ENCODE results near the gene TEX36.
"Not testable (repeated sequence)": the region's sequence is repeated elsewhere in the genome, so short reads cannot be mapped to it uniquely, and the experiment has no call there.

TEX36 gene

DNA sequence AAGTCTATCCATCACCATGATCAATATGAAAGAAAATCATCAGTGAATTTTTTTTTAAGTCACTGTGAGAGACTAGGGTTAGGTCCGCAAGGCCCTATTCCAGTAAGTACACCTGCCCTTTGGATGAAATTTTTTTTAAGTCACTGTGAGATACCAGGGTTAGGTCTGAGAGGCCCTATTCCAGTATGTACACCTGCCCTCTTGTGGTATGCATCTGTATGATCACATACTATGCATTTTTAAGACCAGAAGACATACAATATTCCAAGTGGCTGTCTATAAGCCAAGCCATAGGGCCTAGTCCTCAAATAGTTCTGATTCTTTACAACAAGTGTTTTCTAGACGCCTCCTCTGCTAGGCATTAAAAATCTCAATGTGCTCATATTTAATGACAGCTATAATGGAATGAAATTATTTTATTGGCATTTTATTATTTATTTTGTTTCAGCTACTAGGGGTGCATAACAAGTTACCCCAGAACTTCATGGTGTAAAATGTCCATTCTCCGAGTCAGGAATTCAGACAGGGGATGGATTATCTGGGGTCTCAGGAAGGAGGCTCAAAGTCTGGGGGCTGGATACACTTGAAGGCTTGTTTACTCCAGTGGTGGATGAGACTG lies 53.1 kb downstream of the TEX36 start:
- no peaks in the 10 kb centered on the region for H3K4me1 Mint-ChIP-seq
- no peaks in the 10 kb centered on the region for H3K36me3 Mint-ChIP-seq (ENCODE audit: low read depth)
- H3K27ac Mint-ChIP-seq = no peak overlapping the region
- no peak overlapping the region for H3K4me3 Mint-ChIP-seq
- ATAC-seq = no peak
- peaks cover 3% of the 10 kb centered on the region for H3K27me3 Mint-ChIP-seq
- H3K9me3 Mint-ChIP-seq = no peaks in the 10 kb centered on the region
- no peak for DNase-seq

DNA sequence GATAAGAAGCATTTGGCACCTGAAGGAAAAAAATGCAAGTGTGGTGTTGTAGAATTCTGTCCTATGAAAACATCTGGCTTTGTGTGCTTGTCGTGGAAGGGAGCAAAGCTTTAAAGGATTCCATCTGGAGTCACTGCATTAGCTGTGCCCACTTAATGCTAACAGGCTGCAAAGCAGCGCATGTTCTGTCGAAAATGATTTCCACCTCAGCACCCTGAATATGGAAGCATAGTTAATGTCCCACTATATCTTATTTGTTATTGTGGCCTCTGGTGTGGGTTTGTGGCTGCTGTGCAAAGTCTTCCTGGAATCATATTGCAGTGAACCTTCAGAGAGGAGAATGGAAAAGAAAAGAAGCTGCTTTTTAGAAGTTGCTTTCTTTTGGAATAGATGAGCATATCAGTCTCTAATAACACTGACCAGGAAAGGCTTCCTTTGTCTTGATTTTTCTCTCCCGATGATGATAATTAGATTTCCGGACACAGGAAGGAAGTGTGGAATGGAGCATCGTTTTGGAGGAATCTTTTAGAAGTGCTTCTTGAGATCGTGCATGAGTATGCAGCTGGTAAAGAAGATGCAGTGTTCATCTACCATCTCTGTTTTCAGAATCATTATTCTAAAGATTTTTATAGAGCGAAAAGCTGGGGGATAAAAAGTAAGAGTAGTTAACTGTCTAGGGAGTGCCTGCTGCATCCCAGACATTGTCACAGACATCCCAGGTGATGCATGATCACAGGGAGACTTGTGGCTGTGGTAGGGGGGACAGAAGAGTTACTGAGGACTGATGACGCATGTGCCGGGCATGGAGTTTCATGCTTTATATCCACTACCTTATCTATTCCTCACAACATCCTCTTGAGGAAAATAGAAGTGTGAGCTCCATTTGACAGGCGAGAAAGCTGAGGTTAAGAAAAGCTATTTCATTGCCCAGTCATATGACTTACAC lies 54.6 kb downstream of the TEX36 start:
- Mint-ChIP-seq H3K36me3 (ENCODE audit: low read depth) (no peaks in the 10 kb centered on the region), H3K4me1 (no peaks in the 10 kb centered on the region), H3K27ac (no peak overlapping the region), H3K4me3 (no peak overlapping the region), H3K27me3 (peaks cover 5% of the 10 kb centered on the region), H3K9me3 (no peaks in the 10 kb centered on the region)
- DNase-seq = no peak
- ATAC-seq = no peak

DNA sequence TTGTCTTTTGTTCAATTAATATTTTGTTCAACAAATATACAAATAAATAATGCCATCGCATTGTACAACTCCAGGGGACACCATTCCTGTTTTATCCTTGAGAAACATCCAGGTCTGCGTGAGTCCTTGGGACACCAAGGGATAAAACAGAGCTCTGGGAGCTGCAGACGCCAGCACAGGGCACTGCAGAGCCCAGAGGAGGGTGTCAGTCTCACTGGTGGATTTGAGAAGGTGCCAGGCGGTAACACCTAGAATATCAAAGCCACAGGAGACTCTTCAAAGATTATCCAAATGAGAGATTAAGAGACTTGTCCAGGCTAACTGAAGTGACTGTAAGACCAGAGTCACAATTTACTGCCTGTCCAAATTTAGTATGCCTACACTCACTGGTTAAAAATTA lies 55.3 kb downstream of the TEX36 start:
- H3K4me1 Mint-ChIP-seq = no peaks in the 10 kb centered on the region
- no peak overlapping the region for H3K27ac Mint-ChIP-seq
- peaks cover 5% of the 10 kb centered on the region for H3K27me3 Mint-ChIP-seq
- H3K36me3 Mint-ChIP-seq (ENCODE audit: low read depth) = no peaks in the 10 kb centered on the region
- ATAC-seq (no peak), DNase-seq (no peak)
- no peak overlapping the region for H3K4me3 Mint-ChIP-seq
- no peaks in the 10 kb centered on the region for H3K9me3 Mint-ChIP-seq

DNA sequence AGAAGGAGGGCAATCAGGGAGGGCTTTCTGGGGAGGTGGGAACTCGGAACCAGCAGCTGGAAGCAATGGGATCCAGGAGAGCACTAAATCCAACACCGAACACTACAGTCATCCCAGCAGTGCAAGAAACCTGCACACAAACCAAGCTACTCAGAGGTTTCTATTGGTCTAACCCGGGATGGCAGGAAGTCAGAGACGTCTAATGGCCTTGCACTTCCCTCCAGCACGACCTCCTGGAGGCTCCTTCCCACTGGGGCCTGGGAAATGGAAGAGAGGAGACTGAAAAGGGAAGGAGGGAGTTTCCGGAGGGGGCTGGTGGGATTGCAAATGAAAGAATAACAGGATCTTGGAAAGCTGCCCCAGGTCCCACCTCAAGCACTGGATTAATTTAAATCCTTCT lies 56.3 kb downstream of the TEX36 start:
- Mint-ChIP-seq H3K4me3 (no peak overlapping the region), H3K27me3 (peaks cover 8% of the 10 kb centered on the region), H3K36me3 (ENCODE audit: low read depth) (no peaks in the 10 kb centered on the region), H3K27ac (no peak overlapping the region), H3K4me1 (no peaks in the 10 kb centered on the region), H3K9me3 (no peaks in the 10 kb centered on the region)
- ATAC-seq (no peak), DNase-seq (no peak)

DNA sequence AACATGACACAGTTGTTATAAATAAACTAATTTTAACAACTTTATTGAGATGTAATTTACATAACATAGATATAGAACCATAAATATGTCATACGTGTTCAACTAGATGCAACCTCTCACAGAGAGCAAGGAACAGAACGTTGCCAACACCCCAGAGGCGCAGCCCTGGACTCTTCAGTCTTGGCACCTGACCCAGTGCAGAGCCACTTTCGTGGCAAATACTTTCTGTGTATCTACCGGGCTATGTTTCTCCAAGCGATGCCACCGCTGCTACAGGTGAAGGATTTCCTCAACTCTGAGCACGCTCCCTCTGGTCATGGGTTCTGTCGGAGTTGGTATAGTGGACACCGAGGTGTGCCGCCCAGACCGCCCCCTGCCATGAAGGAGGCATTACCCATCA lies 57.4 kb downstream of the TEX36 start:
- ATAC-seq (no peak), DNase-seq (no peak)
- H3K4me3 Mint-ChIP-seq = no peak overlapping the region
- no peaks in the 10 kb centered on the region for H3K4me1 Mint-ChIP-seq
- peaks cover 8% of the 10 kb centered on the region for H3K27me3 Mint-ChIP-seq
- no peak overlapping the region for H3K27ac Mint-ChIP-seq
- no peaks in the 10 kb centered on the region for H3K9me3 Mint-ChIP-seq
- H3K36me3 Mint-ChIP-seq (ENCODE audit: low read depth) = no peaks in the 10 kb centered on the region

DNA sequence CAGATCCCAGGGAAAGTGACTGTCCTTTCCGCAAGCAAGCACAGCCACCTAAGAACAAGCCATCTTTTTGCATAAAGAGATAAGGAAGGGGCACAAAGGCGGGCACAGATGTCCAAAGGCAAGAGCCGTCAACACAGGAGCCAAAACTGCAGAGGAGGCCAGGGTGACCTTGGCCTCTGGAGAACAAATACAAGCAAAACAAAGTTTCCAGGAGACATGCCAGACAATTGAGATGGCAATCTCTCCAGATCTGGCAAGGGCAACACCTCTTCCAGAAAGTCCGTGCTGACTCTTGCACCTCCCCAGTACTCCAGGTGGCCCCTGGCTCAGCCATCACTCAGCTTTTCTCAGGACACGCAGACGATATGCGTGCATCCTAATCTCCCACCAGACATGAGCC lies 58.2 kb downstream of the TEX36 start:
- Mint-ChIP-seq H3K36me3 (ENCODE audit: low read depth) (no peaks in the 10 kb centered on the region), H3K9me3 (no peaks in the 10 kb centered on the region), H3K27ac (no peak overlapping the region), H3K4me1 (no peaks in the 10 kb centered on the region), H3K27me3 (peaks cover 8% of the 10 kb centered on the region), H3K4me3 (no peak overlapping the region)
- DNase-seq (no peak), ATAC-seq (no peak)

DNA sequence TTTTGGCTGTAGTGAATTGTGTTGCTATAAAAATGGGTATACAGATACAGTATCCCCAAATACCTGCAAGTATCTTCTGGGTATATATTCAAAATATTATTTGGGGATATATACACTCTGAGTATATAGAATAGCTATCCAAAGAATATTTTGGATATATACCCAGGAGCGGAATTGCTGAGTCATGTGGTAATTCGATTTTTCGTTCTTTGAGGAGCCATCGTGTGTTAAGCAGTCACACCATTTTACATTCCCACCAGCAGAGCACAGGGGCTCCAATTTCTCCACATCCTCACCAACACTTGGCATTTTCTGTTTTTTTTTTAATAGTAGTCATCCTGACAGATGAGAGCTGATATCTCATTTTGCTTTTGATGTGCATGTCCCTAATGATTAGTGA lies 61.9 kb downstream of the TEX36 start:
- no peak for DNase-seq
- Mint-ChIP-seq H3K36me3 (ENCODE audit: low read depth) (no peaks in the 10 kb centered on the region), H3K4me1 (no peaks in the 10 kb centered on the region), H3K27ac (no peak overlapping the region), H3K27me3 (peaks cover 7% of the 10 kb centered on the region), H3K9me3 (no peaks in the 10 kb centered on the region), H3K4me3 (no peak overlapping the region)
- ATAC-seq = no peak

DNA sequence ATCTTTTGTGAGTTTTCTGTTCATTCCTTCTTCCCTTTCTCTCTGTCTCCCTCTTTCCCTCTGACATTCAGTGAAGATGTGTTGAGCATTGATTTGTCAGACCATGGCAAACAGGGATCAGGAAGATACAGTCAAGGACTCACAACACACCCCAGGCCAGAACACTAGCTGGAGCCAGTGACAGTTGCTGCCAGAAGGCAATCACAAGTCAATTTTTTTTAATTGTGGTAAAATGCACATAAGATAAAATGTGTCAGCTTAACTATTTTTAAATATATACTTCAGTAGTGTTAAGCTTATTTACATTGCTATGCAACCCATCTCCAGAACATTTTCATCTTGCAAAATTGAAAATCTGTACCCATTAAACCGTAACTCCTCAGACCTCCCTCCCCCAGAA lies 62.6 kb downstream of the TEX36 start:
- H3K36me3 Mint-ChIP-seq (ENCODE audit: low read depth) = no peaks in the 10 kb centered on the region
- ATAC-seq = no peak

DNA sequence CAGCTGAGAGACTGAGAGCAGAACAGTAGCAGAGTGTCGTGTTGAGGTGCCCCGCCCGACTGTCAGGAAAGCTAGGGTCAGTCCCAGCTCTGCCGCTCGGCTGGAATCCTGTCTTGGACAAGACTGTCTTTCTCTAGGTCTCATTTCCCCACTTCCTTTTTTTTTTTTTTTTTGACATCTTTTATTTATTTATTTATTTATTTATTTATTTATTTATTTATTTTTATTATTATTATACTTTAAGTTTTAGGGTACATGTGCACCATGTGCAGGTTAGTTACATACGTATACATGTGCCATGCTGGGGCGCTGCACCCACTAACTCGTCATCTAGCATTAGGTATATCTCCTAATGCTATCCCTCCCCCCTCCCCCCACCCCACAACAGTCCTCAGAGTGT lies 69.9 kb downstream of the TEX36 start:
- ATAC-seq; H3K9me3 Mint-ChIP-seq; DNase-seq; H3K27ac Mint-ChIP-seq; H3K4me1 Mint-ChIP-seq; H3K27me3 Mint-ChIP-seq; H3K36me3 Mint-ChIP-seq (ENCODE audit: low read depth); H3K4me3 Mint-ChIP-seq: not testable (repeated sequence)

More for the DNA sequence above, 62.6 kb downstream of the TEX36 start:
- no peak for DNase-seq
- no peaks in the 10 kb centered on the region for H3K4me1 Mint-ChIP-seq
- H3K27ac Mint-ChIP-seq = no peak overlapping the region
- no peaks in the 10 kb centered on the region for H3K9me3 Mint-ChIP-seq
- no peak overlapping the region for H3K4me3 Mint-ChIP-seq
- peaks cover 7% of the 10 kb centered on the region for H3K27me3 Mint-ChIP-seq

DNA sequence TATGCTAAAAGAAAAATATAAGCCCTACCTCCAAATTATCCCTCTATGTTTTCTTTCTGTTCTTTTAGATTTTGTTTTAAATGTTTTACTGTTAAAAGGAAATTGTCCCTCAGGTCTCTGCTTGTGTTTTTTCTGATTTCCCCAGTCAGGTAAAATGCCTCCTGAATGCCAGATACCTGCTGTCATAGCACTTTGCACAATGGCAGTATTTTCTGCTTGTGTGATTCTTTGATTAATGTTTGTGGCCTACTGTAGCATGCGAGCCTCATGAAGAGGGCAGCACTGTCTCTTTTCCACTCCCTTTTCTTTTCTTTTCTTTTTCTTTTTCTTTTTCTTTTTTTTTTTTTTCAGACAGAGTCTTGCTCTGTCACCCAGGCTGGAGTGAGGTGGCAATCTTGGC lies 71.2 kb downstream of the TEX36 start:
- Mint-ChIP-seq H3K27me3 (no peaks in the 10 kb centered on the region), H3K4me3 (no peak overlapping the region), H3K9me3 (no peaks in the 10 kb centered on the region), H3K4me1 (no peaks in the 10 kb centered on the region), H3K36me3 (ENCODE audit: low read depth) (no peaks in the 10 kb centered on the region), H3K27ac (no peak overlapping the region)
- DNase-seq (no peak), ATAC-seq (no peak)

DNA sequence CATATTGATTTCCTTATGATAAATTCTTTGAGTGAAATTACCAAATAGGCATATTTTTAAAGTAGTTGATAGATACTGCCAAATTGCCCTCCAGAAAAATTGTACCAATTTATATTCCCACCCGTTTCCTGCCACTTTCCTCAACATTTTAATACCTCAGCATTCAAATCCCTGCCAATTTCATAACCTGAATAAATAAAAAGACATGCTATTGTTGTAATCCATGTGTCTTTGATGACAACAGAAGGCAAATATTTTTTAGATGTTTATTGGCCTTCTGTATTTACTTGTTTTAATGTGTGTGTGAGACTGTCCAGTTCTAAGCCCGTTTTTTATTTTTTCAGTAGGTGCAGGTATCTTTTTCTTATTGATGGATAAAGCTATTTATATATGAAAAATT lies 71.7 kb downstream of the TEX36 start:
- Mint-ChIP-seq H3K27me3 (no peaks in the 10 kb centered on the region), H3K9me3 (no peaks in the 10 kb centered on the region), H3K27ac (no peak overlapping the region), H3K4me3 (no peak overlapping the region), H3K36me3 (ENCODE audit: low read depth) (no peaks in the 10 kb centered on the region), H3K4me1 (no peaks in the 10 kb centered on the region)
- no peak for ATAC-seq
- DNase-seq = no peak

DNA sequence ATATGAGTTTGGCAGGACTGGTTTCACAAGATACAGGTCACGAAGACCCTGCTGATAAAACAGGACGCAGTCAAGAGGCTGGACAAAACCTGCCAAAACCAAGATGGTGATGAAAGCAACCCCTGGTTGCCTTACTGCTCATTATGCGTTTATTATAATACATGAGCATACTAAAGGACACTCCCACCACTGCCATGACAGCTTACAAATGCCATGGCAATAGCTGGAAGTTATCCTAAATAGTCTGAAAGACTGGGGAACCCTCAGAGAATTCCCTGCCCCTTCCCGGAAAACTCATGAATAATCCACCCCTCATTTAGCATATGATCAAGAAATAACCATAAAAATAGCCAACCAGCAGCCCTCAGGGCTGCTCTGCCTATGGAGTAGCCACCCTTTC lies 73.1 kb downstream of the TEX36 start:
- no peak overlapping the region for H3K4me3 Mint-ChIP-seq
- ATAC-seq = no peak
- H3K27ac Mint-ChIP-seq = no peak overlapping the region
- H3K4me1 Mint-ChIP-seq = no peaks in the 10 kb centered on the region
- no peaks in the 10 kb centered on the region for H3K36me3 Mint-ChIP-seq (ENCODE audit: low read depth)
- H3K27me3 Mint-ChIP-seq = no peaks in the 10 kb centered on the region
- H3K9me3 Mint-ChIP-seq = no peaks in the 10 kb centered on the region
- DNase-seq = no peak

DNA sequence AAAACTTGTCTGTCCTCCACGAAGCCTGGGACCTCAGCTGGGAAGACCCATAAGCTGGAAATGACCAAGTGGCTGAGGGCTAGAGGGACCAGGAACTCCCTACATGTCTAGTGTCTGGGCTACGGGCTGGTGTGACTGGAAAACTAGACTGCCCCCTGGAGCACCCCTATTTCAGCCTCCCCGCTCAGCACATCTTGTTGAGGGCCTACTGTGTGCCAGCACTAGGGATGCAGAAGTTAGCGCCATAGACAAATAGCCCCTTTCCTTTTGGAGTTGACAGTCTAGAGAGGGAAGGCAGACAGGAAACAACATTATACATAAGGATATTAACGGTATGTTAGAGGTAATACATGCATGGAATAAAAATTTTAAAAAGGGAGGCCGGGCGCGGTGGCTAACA lies 74.5 kb downstream of the TEX36 start:
- H3K36me3 Mint-ChIP-seq (ENCODE audit: low read depth) = no peaks in the 10 kb centered on the region
- H3K4me3 Mint-ChIP-seq = no peak overlapping the region
- no peaks in the 10 kb centered on the region for H3K4me1 Mint-ChIP-seq
- DNase-seq (no peak), ATAC-seq (no peak)
- no peaks in the 10 kb centered on the region for H3K9me3 Mint-ChIP-seq
- no peak overlapping the region for H3K27ac Mint-ChIP-seq
- no peaks in the 10 kb centered on the region for H3K27me3 Mint-ChIP-seq

DNA sequence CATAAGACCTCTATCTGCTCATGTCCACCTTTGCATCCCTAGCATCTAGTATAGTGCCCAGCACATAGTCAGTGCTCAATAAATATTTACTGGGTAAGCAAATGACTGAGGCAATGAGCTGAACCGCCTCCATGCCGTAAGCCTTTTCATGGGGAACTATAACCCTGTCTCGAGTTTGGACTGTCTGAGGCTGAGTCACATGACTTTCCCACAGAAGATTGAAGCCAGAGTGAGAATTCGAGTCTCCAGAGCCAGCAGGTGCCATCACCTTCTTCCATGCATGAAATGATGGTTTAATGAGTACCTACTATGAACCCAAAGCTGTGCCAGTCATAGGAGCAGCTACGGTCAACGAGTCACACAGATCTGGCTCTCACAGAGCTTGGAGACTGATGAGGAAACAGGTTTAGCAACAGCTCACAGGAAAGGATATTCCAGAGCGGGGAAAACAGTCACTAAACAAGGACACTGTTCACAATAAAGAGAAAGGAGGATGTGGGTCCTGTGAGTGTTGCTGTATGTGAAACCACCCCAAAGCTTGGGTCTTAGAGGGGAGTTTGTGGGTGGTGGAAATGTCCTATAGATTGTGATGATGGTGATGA lies 75.2 kb downstream of the TEX36 start:
- H3K9me3 Mint-ChIP-seq = no peaks in the 10 kb centered on the region
- H3K27ac Mint-ChIP-seq = no peak overlapping the region
- no peaks in the 10 kb centered on the region for H3K4me1 Mint-ChIP-seq
- ATAC-seq = no peak
- no peak for DNase-seq
- no peak overlapping the region for H3K4me3 Mint-ChIP-seq
- no peaks in the 10 kb centered on the region for H3K27me3 Mint-ChIP-seq
- H3K36me3 Mint-ChIP-seq (ENCODE audit: low read depth) = no peaks in the 10 kb centered on the region

DNA sequence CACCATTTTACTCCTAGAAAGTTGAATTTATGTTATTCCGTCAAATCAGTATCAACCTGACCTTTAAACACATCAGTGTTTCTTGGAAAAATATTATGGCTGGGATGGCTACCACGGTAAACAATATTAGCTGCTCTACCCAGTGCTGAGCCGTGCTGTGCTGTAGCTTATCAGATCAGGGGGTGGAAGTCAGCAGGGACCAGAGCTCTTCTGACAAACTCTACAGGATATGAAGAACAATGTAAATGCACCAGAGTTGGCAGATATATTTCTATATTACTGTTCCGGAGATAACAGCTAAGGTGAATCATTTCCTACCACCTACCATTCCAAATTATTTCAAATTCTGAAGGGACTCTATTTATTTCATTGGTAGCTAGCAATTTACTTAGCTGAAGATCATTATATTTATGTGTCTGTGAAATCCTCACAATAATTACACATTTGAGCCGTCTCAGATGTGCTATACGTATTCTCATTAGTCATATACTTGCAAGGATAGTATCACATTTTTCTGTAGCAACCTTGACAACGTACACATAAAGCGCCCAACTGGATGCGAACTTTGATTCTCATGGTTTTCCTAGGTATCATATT lies 76.5 kb downstream of the TEX36 start:
- DNase-seq = no peak
- ATAC-seq = no peak
- Mint-ChIP-seq H3K4me1 (no peaks in the 10 kb centered on the region), H3K27ac (no peak overlapping the region), H3K36me3 (ENCODE audit: low read depth) (no peaks in the 10 kb centered on the region), H3K9me3 (no peaks in the 10 kb centered on the region), H3K4me3 (no peak overlapping the region), H3K27me3 (no peaks in the 10 kb centered on the region)

Data from activated naive CD8-positive, alpha-beta T cell treated with anti-CD3 and anti-CD28 coated beads, Interleukin-2, amount 50 U/mL, for 24 hours (primary cell).